WTC11 (cell line): ENCODE results near the gene RUNX2. TPM values are rescaled to one million over a fixed set of nuclear protein-coding genes. Genes with fewer than 3 reads are reported as not detected.

Experiments used
- ATAC-seq: fragments of 200-7000 bp; cut with Tn5 transposase; 2 replicates; pipeline ENCODE4 v1.10.0; 2021; ENCODE audit warnings: mild to moderate bottlenecking, moderate library complexity
- CTCF ChIA-PET: fragments of 300-600 bp; sonication (Branson Sonifier 250); formaldehyde crosslinking; loops from one replicate; lab custom pipeline; 2021; ENCODE audit warnings: antibody characterized with exemption; lab: Charles Lee
- POLR2A ChIA-PET: fragments of 350-600 bp; sonication (Branson Sonifier 250); formaldehyde crosslinking; loops from one replicate; lab custom pipeline; 2021; ENCODE audit warnings: antibody characterized with exemption; lab: Charles Lee
- DNase-seq: peaks from one replicate; pipeline ENCODE4 v3.0.0; 2021; ENCODE audit warnings: low spot score
- H3K27ac Mint-ChIP-seq: 2 replicates; pipeline ENCODE4 v1.8.0; 2021; ENCODE audit warnings: mixed read lengths
- H3K27me3 Mint-ChIP-seq: 2 replicates; pipeline ENCODE4 v1.8.0; 2021; ENCODE audit warnings: low read depth, mild to moderate bottlenecking, moderate library complexity, mixed read lengths
- H3K36me3 Mint-ChIP-seq: 2 replicates; pipeline ENCODE4 v1.8.0; 2021; ENCODE audit warnings: mixed read lengths
- H3K4me1 Mint-ChIP-seq: 2 replicates; pipeline ENCODE4 v1.8.0; 2022; ENCODE audit warnings: mixed read lengths
- H3K4me3 Mint-ChIP-seq: 2 replicates; pipeline ENCODE4 v1.8.0; 2021; ENCODE audit warnings: mild to moderate bottlenecking, moderate library complexity, mixed read lengths
- H3K9me3 Mint-ChIP-seq: 2 replicates; pipeline ENCODE4 v1.8.0; 2021; ENCODE audit warnings: mixed read lengths
- CREB1 ChIP-seq: sonication (generic); formaldehyde crosslinking; IDR thresholded peaks from 2 replicates; pipeline ENCODE4 v1.8.0; 2023; ENCODE audit warnings: mild to moderate bottlenecking, missing genetic modification reagents
- CREM ChIP-seq: sonication (generic); formaldehyde crosslinking; IDR thresholded peaks from 2 replicates; pipeline ENCODE4 v1.8.1; 2022; ENCODE audit warnings: mild to moderate bottlenecking, missing genetic modification reagents, moderate library complexity
- ELF4 ChIP-seq: sonication (generic); formaldehyde crosslinking; IDR thresholded peaks from 2 replicates; pipeline ENCODE4 v1.8.1; 2022; ENCODE audit warnings: low read depth, mild to moderate bottlenecking, moderate library complexity, missing genetic modification reagents
- ESRRA ChIP-seq: sonication (generic); formaldehyde crosslinking; IDR thresholded peaks from 2 replicates; pipeline ENCODE4 v1.8.1; 2022; ENCODE audit warnings: mild to moderate bottlenecking, missing genetic modification reagents, borderline replicate concordance
- FOXJ3 ChIP-seq: sonication (generic); formaldehyde crosslinking; IDR thresholded peaks from 2 replicates; pipeline ENCODE4 v1.9.0; 2021; ENCODE audit warnings: missing genetic modification reagents, mild to moderate bottlenecking, borderline replicate concordance
- GRHL2 ChIP-seq: fragments of 250-450 bp; sonication (Bioruptor Pico); IDR thresholded peaks from 2 replicates; pipeline ENCODE4 v1.8.0; 2022; ENCODE audit warnings: mild to moderate bottlenecking, moderate library complexity; ENCODE audit not compliant: insufficient replicate concordance, severe bottlenecking
- IRF2 ChIP-seq: sonication (generic); formaldehyde crosslinking; IDR thresholded peaks from 2 replicates; pipeline ENCODE4 v1.8.0; 2022; ENCODE audit warnings: low read depth, missing genetic modification reagents, borderline replicate concordance
- JUN ChIP-seq: sonication (generic); formaldehyde crosslinking; IDR thresholded peaks from 2 replicates; pipeline ENCODE4 v1.8.0; 2023; ENCODE audit warnings: mild to moderate bottlenecking, missing genetic modification reagents
- MYBL2 ChIP-seq: sonication (generic); formaldehyde crosslinking; IDR thresholded peaks from 2 replicates; pipeline ENCODE4 v1.8.1; 2023; ENCODE audit warnings: mild to moderate bottlenecking, moderate library complexity, missing genetic modification reagents
- OVOL2 ChIP-seq: fragments of 250-450 bp; sonication (Bioruptor Pico); IDR thresholded peaks from 2 replicates; pipeline ENCODE4 v1.9.0; 2021; ENCODE audit warnings: mild to moderate bottlenecking, borderline replicate concordance
- RORB ChIP-seq: fragments of 250-450 bp; sonication (Bioruptor Pico); IDR thresholded peaks from 2 replicates; pipeline ENCODE4 v1.9.0; 2021; ENCODE audit warnings: mild to moderate bottlenecking
- ZNF671 ChIP-seq: fragments of 250-450 bp; sonication (Bioruptor Pico); IDR thresholded peaks from 2 replicates; pipeline ENCODE4 v1.8.0; 2021; ENCODE audit warnings: mild to moderate bottlenecking
- total RNA-seq: library from RNA; stranded (reverse); gene quantifications from 3 replicates; pipeline ENCODE4 v1.2.3, GENCODE V29; 2021
- TF ChIP-seq, protein P1 (sequence below): fragments of 250-450 bp; sonication (Bioruptor Pico); IDR thresholded peaks from 2 replicates; pipeline ENCODE4 v2.1.2; 2022; ENCODE audit warnings: mild to moderate bottlenecking, moderate library complexity
- TF ChIP-seq, protein P2 (sequence below): sonication (generic); formaldehyde crosslinking; IDR thresholded peaks from 2 replicates; pipeline ENCODE4 v1.8.1; 2023; ENCODE audit warnings: mild to moderate bottlenecking, missing genetic modification reagents
- TF ChIP-seq, protein P3 (sequence below): sonication (generic); formaldehyde crosslinking; IDR thresholded peaks from 2 replicates; pipeline ENCODE4 v1.8.0; 2022; ENCODE audit warnings: mild to moderate bottlenecking, missing genetic modification reagents
- TF ChIP-seq, protein P4 (sequence below): sonication (generic); formaldehyde crosslinking; conservative IDR thresholded peaks from 2 replicates; pipeline ENCODE4 v1.8.1; 2022; ENCODE audit warnings: mild to moderate bottlenecking, missing genetic modification reagents
- TF ChIP-seq, protein P5 (sequence below): sonication (generic); formaldehyde crosslinking; IDR thresholded peaks from 2 replicates; pipeline ENCODE4 v1.8.1; 2023; ENCODE audit warnings: mild to moderate bottlenecking, missing genetic modification reagents, borderline replicate concordance
- TF ChIP-seq, protein P6 (sequence below): fragments of 250-450 bp; sonication (Bioruptor Pico); IDR thresholded peaks from 2 replicates; pipeline ENCODE4 v1.9.0; 2021; ENCODE audit warnings: moderate library complexity, mild to moderate bottlenecking, inconsistent platforms, borderline replicate concordance

RUNX2 gene
- total RNA-seq, 1 experiment from 2014 or later, result 0.28 TPM

DNA sequence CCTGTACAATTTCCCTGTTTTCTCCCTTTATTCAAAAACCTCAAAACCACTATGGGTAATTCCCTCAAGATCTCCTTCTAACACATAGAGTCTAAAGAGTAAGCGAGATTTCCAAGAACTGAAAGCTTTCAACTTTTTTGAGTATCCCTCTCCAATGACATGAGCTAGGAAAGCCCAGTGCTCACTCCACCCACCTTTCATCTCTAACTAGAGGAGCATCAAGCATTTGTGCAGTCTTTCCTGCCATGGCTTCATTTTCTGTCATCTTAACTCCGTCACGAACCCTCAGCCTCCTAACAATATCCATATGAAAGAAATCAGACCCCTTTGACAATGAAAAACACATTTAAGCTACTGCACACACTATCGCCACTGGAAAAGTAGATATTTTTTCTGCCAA, 141.5 kb downstream of the RUNX2 start:
- Mint-ChIP-seq H3K27me3 (no peaks in the 10 kb centered on the region), H3K27ac (no peak overlapping the region), H3K9me3 (no peaks in the 10 kb centered on the region), H3K36me3 (no peaks in the 10 kb centered on the region), H3K4me3 (no peak overlapping the region), H3K4me1 (peaks cover 11% of the 10 kb centered on the region)
- ATAC-seq (no peak), DNase-seq (no peak)
- TF ChIP-seq CREB1 (CRISPR knock-in tag) (no peak), ESRRA (CRISPR knock-in tag) (no peak)
- ChIA-PET CTCF (interaction anchor here (0.8 kb wide), 1 partner anchor 31 kb away, joined by 4 read pairs; no protein-coding TSS in a partner anchor), POLR2A (no interaction called here)

DNA sequence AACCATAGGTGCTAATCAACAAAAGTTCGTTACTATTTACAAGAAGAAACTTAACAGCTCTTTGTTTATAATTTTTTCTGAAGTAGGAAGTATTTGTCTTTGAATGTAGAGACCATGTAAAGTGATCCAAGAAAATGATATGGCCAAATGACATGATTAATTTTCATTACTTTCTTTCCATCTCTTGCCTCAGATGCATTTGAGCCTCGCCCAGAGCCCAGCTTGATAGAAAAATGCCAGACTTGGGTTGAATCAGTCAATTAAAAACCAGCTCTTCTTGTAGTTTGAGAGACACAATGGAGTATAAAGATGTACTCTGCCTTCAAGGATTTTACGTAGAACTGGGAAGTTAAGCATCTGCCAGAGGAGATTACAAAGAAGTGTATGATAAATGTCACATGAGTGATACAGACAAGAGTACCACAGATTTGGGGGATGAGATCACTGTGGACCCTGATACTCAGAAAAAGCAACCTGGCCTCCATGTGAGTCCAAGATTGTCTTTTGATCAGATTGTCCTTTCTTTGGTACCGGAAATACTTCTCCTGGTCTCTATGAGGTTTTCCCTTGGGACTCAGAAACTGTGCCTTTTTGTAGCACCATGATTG, 142.1 kb downstream of the RUNX2 start:
- no peak for DNase-seq
- Mint-ChIP-seq H3K4me3 (no peak overlapping the region), H3K9me3 (no peaks in the 10 kb centered on the region), H3K27ac (no peak overlapping the region), H3K4me1 (peaks cover 11% of the 10 kb centered on the region), H3K36me3 (no peaks in the 10 kb centered on the region), H3K27me3 (no peaks in the 10 kb centered on the region)
- ChIA-PET POLR2A (no interaction called here), CTCF (interaction anchor here (0.7 to 0.8 kb wide), 2 partner anchors 31 kb away, joined by 4 to 5 read pairs; no protein-coding TSS in a partner anchor)
- TF ChIP-seq, protein P1, sequence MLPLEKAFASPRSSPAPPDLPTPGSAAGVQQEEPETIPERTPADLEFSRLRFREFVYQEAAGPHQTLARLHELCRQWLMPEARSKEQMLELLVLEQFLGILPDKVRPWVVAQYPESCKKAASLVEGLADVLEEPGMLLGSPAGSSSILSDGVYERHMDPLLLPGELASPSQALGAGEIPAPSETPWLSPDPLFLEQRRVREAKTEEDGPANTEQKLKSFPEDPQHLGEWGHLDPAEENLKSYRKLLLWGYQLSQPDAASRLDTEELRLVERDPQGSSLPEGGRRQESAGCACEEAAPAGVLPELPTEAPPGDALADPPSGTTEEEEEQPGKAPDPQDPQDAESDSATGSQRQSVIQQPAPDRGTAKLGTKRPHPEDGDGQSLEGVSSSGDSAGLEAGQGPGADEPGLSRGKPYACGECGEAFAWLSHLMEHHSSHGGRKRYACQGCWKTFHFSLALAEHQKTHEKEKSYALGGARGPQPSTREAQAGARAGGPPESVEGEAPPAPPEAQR (CRISPR knock-in tag), result no peak
- TF ChIP-seq, protein P2, sequence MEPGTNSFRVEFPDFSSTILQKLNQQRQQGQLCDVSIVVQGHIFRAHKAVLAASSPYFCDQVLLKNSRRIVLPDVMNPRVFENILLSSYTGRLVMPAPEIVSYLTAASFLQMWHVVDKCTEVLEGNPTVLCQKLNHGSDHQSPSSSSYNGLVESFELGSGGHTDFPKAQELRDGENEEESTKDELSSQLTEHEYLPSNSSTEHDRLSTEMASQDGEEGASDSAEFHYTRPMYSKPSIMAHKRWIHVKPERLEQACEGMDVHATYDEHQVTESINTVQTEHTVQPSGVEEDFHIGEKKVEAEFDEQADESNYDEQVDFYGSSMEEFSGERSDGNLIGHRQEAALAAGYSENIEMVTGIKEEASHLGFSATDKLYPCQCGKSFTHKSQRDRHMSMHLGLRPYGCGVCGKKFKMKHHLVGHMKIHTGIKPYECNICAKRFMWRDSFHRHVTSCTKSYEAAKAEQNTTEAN (CRISPR knock-in tag), result no peak
- no peak for TF ChIP-seq ZNF671 (CRISPR knock-in tag)
- TF ChIP-seq CREM, result no peak
- TF ChIP-seq ELF4 (CRISPR knock-in tag), result no peak
- TF ChIP-seq, protein P3, sequence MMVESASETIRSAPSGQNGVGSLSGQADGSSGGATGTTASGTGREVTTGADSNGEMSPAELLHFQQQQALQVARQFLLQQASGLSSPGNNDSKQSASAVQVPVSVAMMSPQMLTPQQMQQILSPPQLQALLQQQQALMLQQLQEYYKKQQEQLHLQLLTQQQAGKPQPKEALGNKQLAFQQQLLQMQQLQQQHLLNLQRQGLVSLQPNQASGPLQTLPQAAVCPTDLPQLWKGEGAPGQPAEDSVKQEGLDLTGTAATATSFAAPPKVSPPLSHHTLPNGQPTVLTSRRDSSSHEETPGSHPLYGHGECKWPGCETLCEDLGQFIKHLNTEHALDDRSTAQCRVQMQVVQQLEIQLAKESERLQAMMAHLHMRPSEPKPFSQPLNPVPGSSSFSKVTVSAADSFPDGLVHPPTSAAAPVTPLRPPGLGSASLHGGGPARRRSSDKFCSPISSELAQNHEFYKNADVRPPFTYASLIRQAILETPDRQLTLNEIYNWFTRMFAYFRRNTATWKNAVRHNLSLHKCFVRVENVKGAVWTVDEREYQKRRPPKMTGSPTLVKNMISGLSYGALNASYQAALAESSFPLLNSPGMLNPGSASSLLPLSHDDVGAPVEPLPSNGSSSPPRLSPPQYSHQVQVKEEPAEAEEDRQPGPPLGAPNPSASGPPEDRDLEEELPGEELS (CRISPR knock-in tag), result no peak
- TF ChIP-seq, protein P4, sequence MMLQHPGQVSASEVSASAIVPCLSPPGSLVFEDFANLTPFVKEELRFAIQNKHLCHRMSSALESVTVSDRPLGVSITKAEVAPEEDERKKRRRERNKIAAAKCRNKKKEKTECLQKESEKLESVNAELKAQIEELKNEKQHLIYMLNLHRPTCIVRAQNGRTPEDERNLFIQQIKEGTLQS (CRISPR knock-in tag), result no peak
- ATAC-seq, result no peak

DNA sequence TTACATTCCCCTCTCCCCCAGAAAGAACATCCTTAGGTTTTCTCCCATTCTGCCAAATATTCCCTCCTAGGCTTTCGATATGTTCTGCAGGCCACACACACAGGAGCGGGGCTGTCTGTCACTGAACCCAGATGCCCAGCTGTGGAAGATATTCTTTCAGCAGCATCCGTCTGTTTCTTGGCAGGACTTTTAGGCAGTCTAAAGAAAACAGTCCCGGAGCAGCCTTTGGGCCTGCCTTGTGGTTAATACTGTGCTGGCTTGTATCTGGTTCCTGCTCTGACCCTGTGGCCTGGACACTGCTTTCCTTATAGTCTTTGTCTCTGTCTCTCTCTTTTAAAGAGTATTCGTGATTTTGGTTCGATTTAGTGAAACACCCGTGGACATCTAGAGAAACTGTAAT, 144.3 kb downstream of the RUNX2 start:
- ATAC-seq, result no peak; the same call in 1 of the 2 replicates
- Mint-ChIP-seq H3K36me3 (no peaks in the 10 kb centered on the region), H3K27me3 (no peaks in the 10 kb centered on the region), H3K27ac (no peak overlapping the region), H3K4me3 (no peak overlapping the region), H3K9me3 (no peaks in the 10 kb centered on the region), H3K4me1 (peaks cover 11% of the 10 kb centered on the region)
- ChIA-PET POLR2A (no interaction called here), CTCF (no interaction called here)
- no peak for DNase-seq
- TF ChIP-seq MYBL2 (CRISPR knock-in tag) (no peak), IRF2 (CRISPR knock-in tag) (no peak), OVOL2 (CRISPR knock-in tag) (no peak), CREM (no peak), JUN (CRISPR knock-in tag) (no peak), RORB (CRISPR knock-in tag) (no peak), GRHL2 (CRISPR knock-in tag) (no peak), FOXJ3 (no peak)
- TF ChIP-seq, protein P5, sequence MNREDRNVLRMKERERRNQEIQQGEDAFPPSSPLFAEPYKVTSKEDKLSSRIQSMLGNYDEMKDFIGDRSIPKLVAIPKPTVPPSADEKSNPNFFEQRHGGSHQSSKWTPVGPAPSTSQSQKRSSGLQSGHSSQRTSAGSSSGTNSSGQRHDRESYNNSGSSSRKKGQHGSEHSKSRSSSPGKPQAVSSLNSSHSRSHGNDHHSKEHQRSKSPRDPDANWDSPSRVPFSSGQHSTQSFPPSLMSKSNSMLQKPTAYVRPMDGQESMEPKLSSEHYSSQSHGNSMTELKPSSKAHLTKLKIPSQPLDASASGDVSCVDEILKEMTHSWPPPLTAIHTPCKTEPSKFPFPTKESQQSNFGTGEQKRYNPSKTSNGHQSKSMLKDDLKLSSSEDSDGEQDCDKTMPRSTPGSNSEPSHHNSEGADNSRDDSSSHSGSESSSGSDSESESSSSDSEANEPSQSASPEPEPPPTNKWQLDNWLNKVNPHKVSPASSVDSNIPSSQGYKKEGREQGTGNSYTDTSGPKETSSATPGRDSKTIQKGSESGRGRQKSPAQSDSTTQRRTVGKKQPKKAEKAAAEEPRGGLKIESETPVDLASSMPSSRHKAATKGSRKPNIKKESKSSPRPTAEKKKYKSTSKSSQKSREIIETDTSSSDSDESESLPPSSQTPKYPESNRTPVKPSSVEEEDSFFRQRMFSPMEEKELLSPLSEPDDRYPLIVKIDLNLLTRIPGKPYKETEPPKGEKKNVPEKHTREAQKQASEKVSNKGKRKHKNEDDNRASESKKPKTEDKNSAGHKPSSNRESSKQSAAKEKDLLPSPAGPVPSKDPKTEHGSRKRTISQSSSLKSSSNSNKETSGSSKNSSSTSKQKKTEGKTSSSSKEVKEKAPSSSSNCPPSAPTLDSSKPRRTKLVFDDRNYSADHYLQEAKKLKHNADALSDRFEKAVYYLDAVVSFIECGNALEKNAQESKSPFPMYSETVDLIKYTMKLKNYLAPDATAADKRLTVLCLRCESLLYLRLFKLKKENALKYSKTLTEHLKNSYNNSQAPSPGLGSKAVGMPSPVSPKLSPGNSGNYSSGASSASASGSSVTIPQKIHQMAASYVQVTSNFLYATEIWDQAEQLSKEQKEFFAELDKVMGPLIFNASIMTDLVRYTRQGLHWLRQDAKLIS (CRISPR knock-in tag), result no peak
- TF ChIP-seq, protein P6, sequence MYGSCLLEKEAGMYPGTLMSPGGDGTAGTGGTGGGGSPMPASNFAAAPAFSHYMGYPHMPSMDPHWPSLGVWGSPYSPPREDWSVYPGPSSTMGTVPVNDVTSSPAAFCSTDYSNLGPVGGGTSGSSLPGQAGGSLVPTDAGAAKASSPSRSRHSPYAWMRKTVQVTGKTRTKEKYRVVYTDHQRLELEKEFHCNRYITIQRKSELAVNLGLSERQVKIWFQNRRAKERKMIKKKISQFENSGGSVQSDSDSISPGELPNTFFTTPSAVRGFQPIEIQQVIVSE (CRISPR knock-in tag), result no peak
